ENCODE results near the gene ZNF816. TPM values are rescaled to one million over a fixed set of nuclear protein-coding genes. Genes with fewer than 3 reads are reported as not detected.

ZNF816 gene
- total RNA-seq, result 10 to 100 TPM; 11.2 to 12.9 TPM

DNA sequence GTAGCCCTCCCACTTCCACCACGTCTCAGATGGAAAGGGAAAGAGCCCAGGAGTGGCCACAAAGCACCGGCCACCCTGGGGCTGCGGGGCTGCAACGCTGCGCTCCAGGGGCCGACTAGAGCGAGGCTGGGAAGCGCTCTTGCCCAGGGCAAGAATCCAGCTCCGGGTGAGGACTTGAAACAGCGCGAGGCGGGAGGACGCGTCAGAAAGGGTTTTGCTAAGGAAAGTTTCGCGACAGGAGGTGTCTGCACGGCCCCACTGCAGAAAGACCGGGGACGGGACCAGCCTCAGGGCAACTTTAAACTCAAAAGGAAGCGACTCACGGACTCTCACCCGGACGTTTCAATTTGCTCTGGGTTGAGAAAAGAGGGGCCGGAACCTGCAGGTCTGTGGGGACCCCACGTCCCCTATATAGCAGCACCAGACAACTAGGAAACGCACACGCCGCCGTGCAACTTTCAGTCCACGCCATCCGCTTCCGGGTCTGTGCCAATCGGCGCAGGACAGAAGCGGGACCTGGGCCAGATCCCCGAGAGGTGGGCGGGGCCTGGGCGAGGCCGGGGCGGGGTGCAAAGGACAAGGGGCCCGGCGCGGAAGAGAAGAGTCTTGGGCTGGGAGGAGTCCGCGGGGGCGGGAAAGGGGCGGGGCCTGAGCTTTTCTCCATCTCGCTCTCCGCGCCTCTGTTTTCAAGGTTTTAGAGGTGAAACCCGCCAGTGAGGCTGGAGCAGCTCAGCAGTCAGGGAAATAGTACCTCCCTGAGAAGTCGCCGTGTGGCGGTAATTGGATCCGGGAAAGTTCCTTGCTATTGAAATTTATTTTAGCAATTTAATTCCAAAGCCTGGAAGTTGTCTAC lies at the start of gene ZNF816:
ZNF816 (minus strand) TSS at position 488 of the 853 bp plus-strand sequence. CDS start 6,792 bp downstream, outside the sequence.
- DNase-seq, result peak; percentile 100
- Mint-ChIP-seq H3K27me3 (ENCODE audit: low read depth) (no peaks in the 10 kb centered on the region), H3K9me3 (ENCODE audit: insufficient read depth) (peaks cover 32% of the 10 kb centered on the region), H3K27ac (peak within 1 kb of the TSS; percentile 98), H3K4me3 (peak within 1 kb of the TSS; percentile 98), H3K36me3 (ENCODE audit: low read depth) (peaks cover 53% of the 10 kb centered on the region), H3K4me1 (ENCODE audit: low read depth) (peaks cover 31% of the 10 kb centered on the region)
- ChIA-PET POLR2A (interaction anchor here (0.9 to 1.6 kb wide), 2 partner anchors 12 to 141 kb away, joined by 3 to 6 read pairs; partner anchors contain the start of gene ZNF28), CTCF (interaction anchor here (0.9 to 1.3 kb wide), 2 partner anchors 25 to 714 kb away, joined by 3 read pairs; no protein-coding TSS in a partner anchor)
- ATAC-seq, result peak; percentile 100

DNA sequence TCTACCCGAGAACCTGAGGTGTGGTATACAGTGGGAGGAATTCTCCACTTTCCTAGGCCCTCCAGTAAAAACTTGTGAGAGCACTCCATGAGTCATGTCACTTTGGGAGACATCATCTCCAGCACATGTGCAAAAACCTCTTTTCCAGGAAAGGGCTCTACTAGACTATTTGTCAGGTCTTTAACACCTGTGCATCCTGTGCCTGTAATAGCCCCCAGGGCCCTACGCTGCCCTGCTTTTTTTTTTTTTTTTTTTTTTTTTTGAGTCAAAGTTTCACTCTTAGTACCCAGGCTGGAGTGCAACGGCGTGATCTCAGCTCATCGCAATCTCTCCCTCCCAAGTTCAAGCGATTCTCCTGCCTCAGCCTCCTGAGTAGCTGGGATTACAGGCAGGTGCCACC lies 49.3 kb upstream of the ZNF816 start:
- ChIA-PET POLR2A (no interaction called here), CTCF (no interaction called here)
- no peak overlapping the region for H3K27ac Mint-ChIP-seq
- no peak overlapping the region for H3K4me3 Mint-ChIP-seq
- H3K27me3 Mint-ChIP-seq (ENCODE audit: low read depth), result no peaks in the 10 kb centered on the region
- ATAC-seq (no peak), DNase-seq (no peak)
- H3K4me1 Mint-ChIP-seq (ENCODE audit: low read depth), result no peaks in the 10 kb centered on the region
- H3K9me3 Mint-ChIP-seq (ENCODE audit: insufficient read depth), result peaks cover 21% of the 10 kb centered on the region
- no peaks in the 10 kb centered on the region for H3K36me3 Mint-ChIP-seq (ENCODE audit: low read depth)

DNA sequence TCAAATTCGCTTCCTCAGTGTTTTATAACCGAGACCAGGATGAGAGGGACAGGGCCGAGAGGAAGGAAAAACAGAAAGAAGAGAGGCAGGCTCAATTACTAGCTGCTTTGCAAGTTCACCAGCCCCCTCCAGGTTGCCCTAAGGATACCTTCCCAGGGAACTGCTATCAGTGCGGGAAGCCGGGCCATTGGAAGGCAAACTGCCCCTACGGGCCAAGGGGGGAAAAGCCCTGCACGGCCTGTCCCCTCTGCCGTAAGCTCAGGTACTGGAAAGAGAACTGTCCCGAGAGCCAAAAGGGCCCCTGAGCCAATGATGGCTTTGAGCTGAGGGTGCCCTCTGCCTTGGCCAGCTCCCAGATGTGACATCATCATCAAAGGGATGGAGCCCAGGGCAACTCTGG lies 47.8 kb upstream of the ZNF816 start:
- DNase-seq, result no peak
- Mint-ChIP-seq H3K4me3 (no peak overlapping the region), H3K4me1 (ENCODE audit: low read depth) (no peaks in the 10 kb centered on the region), H3K27me3 (ENCODE audit: low read depth) (no peaks in the 10 kb centered on the region), H3K27ac (no peak overlapping the region), H3K36me3 (ENCODE audit: low read depth) (no peaks in the 10 kb centered on the region), H3K9me3 (ENCODE audit: insufficient read depth) (peaks cover 16% of the 10 kb centered on the region)
- ATAC-seq, result no peak
- POLR2A ChIA-PET, result no interaction called here
- CTCF ChIA-PET, result interaction anchor here (1.8 kb wide), 1 partner anchor 10 kb away, joined by 5 read pairs; no protein-coding TSS in a partner anchor

DNA sequence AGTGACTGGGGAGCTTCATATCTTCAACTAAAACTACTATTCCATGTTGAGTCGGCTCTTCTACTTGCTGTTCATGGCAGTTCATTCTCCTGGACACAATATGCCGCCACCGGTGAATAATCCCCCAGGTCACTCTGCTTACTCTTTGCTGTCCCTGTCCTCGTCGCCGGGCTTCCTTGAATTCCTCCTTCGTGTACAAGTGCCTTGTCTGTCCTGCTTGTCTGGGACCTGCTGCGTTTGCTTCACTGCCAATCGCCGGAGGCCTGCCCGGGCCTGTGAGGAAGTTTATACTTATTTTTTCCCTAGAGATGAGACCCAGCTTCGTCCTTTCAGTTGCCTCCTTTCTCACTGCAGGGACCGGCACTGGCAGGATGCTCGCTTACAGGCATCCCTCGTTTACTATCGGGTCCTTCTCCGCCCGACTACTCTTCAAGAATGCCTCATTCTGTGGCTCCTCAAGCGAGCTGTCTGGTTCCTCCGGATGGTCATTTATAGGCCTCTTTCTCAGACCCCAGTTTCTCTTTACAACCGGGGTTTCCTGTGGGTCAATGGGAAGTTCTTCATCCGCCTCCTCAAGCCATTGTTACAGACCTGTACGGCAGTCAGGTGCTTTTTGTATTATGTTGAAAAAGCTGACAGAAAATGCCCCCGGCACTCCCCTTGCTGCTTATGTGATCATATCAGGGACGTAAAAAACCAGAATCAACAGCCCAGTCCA lies 45.5 kb upstream of the ZNF816 start:
- DNase-seq (no peak), ATAC-seq (no peak)
- no peaks in the 10 kb centered on the region for H3K36me3 Mint-ChIP-seq (ENCODE audit: low read depth)
- no peak overlapping the region for H3K27ac Mint-ChIP-seq
- no peaks in the 10 kb centered on the region for H3K27me3 Mint-ChIP-seq (ENCODE audit: low read depth)
- H3K4me1 Mint-ChIP-seq (ENCODE audit: low read depth), result no peaks in the 10 kb centered on the region
- ChIA-PET CTCF (no interaction called here), POLR2A (no interaction called here)
- no peak overlapping the region for H3K4me3 Mint-ChIP-seq
- peaks cover 16% of the 10 kb centered on the region for H3K9me3 Mint-ChIP-seq (ENCODE audit: insufficient read depth)

DNA sequence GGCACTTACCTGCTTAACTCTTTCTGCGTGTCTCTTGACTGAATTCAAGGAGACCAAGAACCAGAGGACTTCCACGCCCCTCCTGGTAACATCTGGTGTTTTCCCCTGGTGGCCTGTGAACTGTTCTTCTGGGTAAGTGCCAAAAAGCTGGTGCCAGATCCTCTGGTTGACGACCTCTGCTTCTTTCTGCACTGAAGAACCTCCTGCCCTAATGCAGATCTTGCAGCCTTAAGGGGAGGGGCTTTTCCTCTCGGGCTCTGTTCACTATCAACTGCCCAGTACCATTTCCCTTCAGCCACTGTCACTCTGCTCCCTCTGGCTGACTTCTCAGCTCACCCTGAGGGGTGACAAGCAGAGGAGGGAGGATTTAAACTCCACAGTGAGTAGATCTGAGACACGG lies 44.9 kb upstream of the ZNF816 start:
- Mint-ChIP-seq H3K27me3 (ENCODE audit: low read depth) (no peaks in the 10 kb centered on the region), H3K9me3 (ENCODE audit: insufficient read depth) (peaks cover 16% of the 10 kb centered on the region), H3K36me3 (ENCODE audit: low read depth) (no peaks in the 10 kb centered on the region), H3K4me1 (ENCODE audit: low read depth) (no peaks in the 10 kb centered on the region), H3K27ac (no peak overlapping the region), H3K4me3 (no peak overlapping the region)
- CTCF ChIA-PET, result no interaction called here
- POLR2A ChIA-PET, result no interaction called here
- DNase-seq (no peak), ATAC-seq (no peak)

DNA sequence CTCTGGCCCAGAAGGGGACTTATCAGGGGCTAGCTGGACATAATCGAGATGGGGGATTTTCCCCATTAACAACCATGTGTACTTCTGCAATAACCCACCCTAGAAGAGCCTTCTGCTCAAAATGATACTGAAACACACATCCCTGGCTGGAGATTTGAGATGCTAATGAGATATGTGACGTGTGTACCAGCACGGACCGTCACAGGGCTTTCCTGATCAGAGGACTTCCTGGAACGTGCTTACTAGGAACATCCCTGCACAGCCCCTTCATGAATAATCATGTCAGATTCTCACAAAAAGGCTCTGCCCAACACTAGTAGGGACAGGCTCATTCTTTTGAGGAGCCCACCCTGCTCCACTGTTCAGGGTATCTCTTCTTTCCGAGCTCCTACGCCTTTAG lies 44.5 kb upstream of the ZNF816 start:
- ChIA-PET CTCF (no interaction called here), POLR2A (no interaction called here)
- DNase-seq (no peak), ATAC-seq (no peak)
- Mint-ChIP-seq H3K4me1 (ENCODE audit: low read depth) (no peaks in the 10 kb centered on the region), H3K27ac (no peak overlapping the region), H3K4me3 (no peak overlapping the region), H3K36me3 (ENCODE audit: low read depth) (no peaks in the 10 kb centered on the region), H3K27me3 (ENCODE audit: low read depth) (no peaks in the 10 kb centered on the region), H3K9me3 (ENCODE audit: insufficient read depth) (peaks cover 16% of the 10 kb centered on the region)

DNA sequence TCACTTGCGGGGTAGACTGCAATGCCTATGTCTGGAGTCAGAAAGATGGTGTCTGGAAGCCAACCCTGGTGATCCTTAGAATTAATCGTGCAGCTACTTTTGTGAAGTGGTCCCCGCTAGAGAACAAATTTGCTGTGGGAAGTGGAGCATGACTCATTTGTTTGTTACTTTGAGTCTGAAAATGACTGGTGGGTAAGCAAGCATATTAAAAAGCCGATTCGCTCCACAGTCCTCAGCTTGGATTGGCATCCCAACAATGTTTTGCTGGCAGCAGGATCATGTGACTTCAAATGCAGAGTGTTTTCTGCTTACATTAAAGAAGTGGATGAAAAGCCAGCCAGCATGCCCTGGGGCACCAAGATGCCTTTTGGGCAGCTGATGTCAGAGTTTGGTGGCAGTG lies 41.6 kb upstream of the ZNF816 start:
- Mint-ChIP-seq H3K9me3 (ENCODE audit: insufficient read depth) (peaks cover 14% of the 10 kb centered on the region), H3K4me3 (no peak overlapping the region), H3K36me3 (ENCODE audit: low read depth) (no peaks in the 10 kb centered on the region), H3K27ac (no peak overlapping the region), H3K4me1 (ENCODE audit: low read depth) (no peaks in the 10 kb centered on the region), H3K27me3 (ENCODE audit: low read depth) (no peaks in the 10 kb centered on the region)
- DNase-seq, result no peak
- ChIA-PET CTCF (no interaction called here), POLR2A (no interaction called here)
- no peak for ATAC-seq

DNA sequence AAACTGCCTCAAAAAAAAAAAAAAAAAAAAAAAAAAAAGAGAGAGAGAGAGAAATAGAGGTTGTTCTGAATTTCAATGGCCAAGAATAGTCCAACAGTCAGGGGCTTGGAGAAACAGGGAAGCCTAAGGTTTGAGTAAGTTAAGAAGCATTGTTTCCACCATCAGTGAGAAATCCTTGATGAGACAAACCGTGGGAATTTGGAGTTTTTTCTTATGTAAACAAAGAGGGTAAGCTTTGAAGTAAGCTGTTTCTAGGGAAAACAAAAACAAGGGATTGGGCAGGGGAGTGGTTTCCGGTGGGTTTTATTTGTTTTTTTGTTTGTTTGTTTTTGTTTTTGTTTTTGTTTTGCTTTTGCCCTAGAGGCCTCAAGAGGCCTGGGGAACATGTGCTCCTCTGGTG lies 39.8 kb upstream of the ZNF816 start:
- no peaks in the 10 kb centered on the region for H3K4me1 Mint-ChIP-seq (ENCODE audit: low read depth)
- ChIA-PET CTCF (no interaction called here), POLR2A (no interaction called here)
- no peak for DNase-seq
- peaks cover 3% of the 10 kb centered on the region for H3K36me3 Mint-ChIP-seq (ENCODE audit: low read depth)
- no peak overlapping the region for H3K4me3 Mint-ChIP-seq
- peaks cover 23% of the 10 kb centered on the region for H3K9me3 Mint-ChIP-seq (ENCODE audit: insufficient read depth)
- H3K27ac Mint-ChIP-seq, result no peak overlapping the region
- peaks cover 4% of the 10 kb centered on the region for H3K27me3 Mint-ChIP-seq (ENCODE audit: low read depth)
- ATAC-seq, result no peak

DNA sequence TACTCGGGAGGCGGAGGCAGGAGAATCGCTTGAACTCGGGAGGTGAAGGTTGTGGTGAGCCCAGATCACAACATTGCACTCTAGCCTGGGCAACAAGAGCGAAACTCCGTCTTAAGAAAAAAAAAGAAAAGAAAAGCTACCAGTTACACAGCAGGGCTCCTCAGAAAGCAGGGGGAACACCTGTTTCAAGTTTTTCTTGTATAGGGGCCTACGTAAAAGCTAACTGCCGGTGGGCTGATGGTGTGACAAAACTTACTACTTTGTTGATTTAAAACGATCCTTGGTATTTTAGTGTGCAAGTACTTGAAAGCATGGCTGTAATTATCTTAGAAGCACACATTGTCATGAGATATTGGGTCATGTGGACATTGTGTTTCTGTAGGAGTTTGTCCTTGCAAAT lies 35.3 kb upstream of the ZNF816 start:
- H3K9me3 Mint-ChIP-seq (ENCODE audit: insufficient read depth), result peaks cover 15% of the 10 kb centered on the region
- peaks cover 7% of the 10 kb centered on the region for H3K4me1 Mint-ChIP-seq (ENCODE audit: low read depth)
- H3K27ac Mint-ChIP-seq, result no peak overlapping the region
- ChIA-PET CTCF (no interaction called here), POLR2A (no interaction called here)
- peaks cover 3% of the 10 kb centered on the region for H3K36me3 Mint-ChIP-seq (ENCODE audit: low read depth)
- peaks cover 4% of the 10 kb centered on the region for H3K27me3 Mint-ChIP-seq (ENCODE audit: low read depth)
- ATAC-seq, result no peak
- no peak for DNase-seq
- no peak overlapping the region for H3K4me3 Mint-ChIP-seq

DNA sequence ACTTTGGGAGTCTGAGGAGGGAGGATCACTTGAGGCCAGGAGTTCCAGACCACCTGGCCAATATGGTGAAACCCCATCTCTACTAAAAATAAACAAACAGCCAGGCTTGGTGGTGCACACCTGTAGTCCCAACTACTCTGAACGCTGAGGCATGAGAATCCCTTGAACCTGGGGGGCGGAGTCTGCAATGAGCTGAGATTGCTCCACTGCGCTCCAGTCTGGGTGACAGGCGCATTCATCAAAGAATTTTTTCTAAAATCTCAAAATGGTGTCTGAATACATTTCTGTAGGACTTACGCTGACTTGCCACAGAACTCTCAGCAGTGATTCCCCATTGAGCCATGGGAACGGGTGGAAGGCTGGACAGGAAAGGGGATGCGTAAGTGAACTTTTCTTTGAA lies 33.0 kb upstream of the ZNF816 start:
- DNase-seq (no peak), ATAC-seq (no peak)
- Mint-ChIP-seq H3K27me3 (ENCODE audit: low read depth) (peaks cover 8% of the 10 kb centered on the region), H3K27ac (no peak overlapping the region), H3K9me3 (ENCODE audit: insufficient read depth) (peaks cover 21% of the 10 kb centered on the region), H3K4me1 (ENCODE audit: low read depth) (peaks cover 15% of the 10 kb centered on the region), H3K36me3 (ENCODE audit: low read depth) (peaks cover 7% of the 10 kb centered on the region), H3K4me3 (no peak overlapping the region)
- POLR2A ChIA-PET, result no interaction called here
- CTCF ChIA-PET, result no interaction called here

DNA sequence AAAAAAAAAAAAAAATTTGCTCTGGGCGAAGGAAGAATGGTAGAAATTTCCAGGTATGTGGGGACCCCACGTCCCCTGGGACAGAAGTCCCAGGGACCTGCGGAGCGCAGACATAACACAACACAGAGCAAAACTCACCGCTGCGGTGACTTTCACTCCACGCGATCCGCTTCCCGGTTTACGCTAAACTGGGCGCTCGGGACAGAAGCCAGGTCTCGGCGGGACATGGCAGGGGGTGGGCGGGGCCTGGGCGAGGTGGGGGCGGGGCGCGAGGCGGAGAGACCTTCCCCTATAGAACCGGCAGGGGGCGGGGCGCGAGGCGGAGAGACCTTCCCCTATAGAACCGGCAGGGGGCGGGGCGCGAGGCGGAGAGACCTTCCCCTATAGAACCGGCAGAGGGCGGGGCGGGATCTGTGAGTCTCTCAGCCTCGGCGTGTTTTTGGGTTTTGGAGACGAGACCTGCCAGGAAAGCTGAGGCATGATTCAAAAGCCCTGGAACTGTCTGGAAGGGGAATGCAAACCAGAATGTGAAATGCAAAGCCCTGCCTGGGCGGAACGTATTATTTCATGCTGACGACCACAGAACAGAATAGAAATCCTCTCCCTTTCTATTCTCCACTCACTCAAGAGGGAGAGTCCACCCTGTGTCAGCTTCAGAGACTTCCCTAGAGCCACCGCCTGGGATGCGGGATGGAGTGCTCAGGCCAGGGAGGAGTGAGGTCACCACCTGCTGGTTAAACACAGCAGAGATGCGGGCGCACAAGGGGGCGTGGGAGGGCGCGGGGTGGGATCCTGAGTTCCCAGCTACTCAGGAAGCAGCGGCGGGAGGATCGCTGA lies 30.9 kb upstream of the ZNF816 start:
- DNase-seq (peak; percentile 86), ATAC-seq (peak; percentile 90)
- H3K27ac Mint-ChIP-seq, result no peak overlapping the region
- peaks cover 16% of the 10 kb centered on the region for H3K9me3 Mint-ChIP-seq (ENCODE audit: insufficient read depth)
- peaks cover 7% of the 10 kb centered on the region for H3K36me3 Mint-ChIP-seq (ENCODE audit: low read depth)
- ChIA-PET POLR2A (no interaction called here), CTCF (interaction anchor here (1.0 to 1.6 kb wide), 2 partner anchors 9 to 11 kb away, joined by 4 to 5 read pairs; no protein-coding TSS in a partner anchor)
- H3K4me1 Mint-ChIP-seq (ENCODE audit: low read depth), result peaks cover 15% of the 10 kb centered on the region
- peaks cover 8% of the 10 kb centered on the region for H3K27me3 Mint-ChIP-seq (ENCODE audit: low read depth)
- H3K4me3 Mint-ChIP-seq, result peak overlapping the region; percentile 79
